Measurements from ENCODE around the gene KAT7. TPM values are rescaled to one million over a fixed set of nuclear protein-coding genes. Genes with fewer than 3 reads are reported as not detected.

Gene KAT7
- total RNA-seq, 1 experiment from 2014 or later = 79.5 TPM

GRCh38 chr17:49820773-49821172 lies 32.3 kb downstream of the KAT7 start:
- Histone ChIP-seq H3K4me2 (ENCODE audit: low read length) (no peak overlapping the region), H3K9ac (ENCODE audit: low read length) (no peak overlapping the region), H4K20me1 (ENCODE audit: insufficient read depth) (no peaks in the 10 kb centered on the region; the same call in 1 of the 2 replicates), H3K4me1 (ENCODE audit: control insufficient read depth in 1 of 2, insufficient read depth in 2 of 2, low read length in 2 of 2) (no peaks in the 10 kb centered on the region), H3K27ac (ENCODE audit: low read depth, low read length) (no peak overlapping the region), H3K9me2 (ENCODE audit: insufficient read depth) (no peaks in the 10 kb centered on the region), H3K9me3 (ENCODE audit: control insufficient read depth in 1 of 2, insufficient read depth in 1 of 2, low read depth in 1 of 2, low read length in 2 of 2) (no peaks in the 10 kb centered on the region), H3K27me3 (ENCODE audit: insufficient read depth, low read length) (no peaks in the 10 kb centered on the region), H3K79me2 (ENCODE audit: insufficient read depth, low read length) (peaks cover 6% of the 10 kb centered on the region), H2AFZ (ENCODE audit: low read depth, low read length, poor library complexity, severe bottlenecking) (no peak overlapping the region), H3K36me3 (ENCODE audit: control insufficient read depth in 1 of 2, insufficient read depth in 2 of 2, low read length in 2 of 2) (peaks cover 56 to 64% of the 10 kb centered on the region in 2 experiments), H3K4me3 (replicated peaks in 1 of 2; ENCODE audit: low read depth in 1 of 2, low read length in 2 of 2) (no peak overlapping the region)
- BruUV-seq (replicated peaks) = no TSS peak
- intact Hi-C loops (cut with micrococcal nuclease) = no loop called here
- CTCF ChIA-PET = no interaction called here
- RAD21 ChIA-PET (ENCODE audit: low non-redundant PET in 1 of 2, low total read pairs in 2 of 2, uncharacterized antibody in 2 of 2, unreplicated experiment in 2 of 2) = no interaction called here
- POLR2A ChIA-PET = no interaction called here
- ATAC-seq (no peak), DNase-seq (ENCODE audit: low read depth, low spot score) (no peak)
- no peak for TF ChIP-seq CEBPB (IDR thresholded peaks at IDR 0.05; ENCODE audit: low read depth)
- no peak for TF ChIP-seq CBX3 (IDR thresholded peaks at IDR 0.05; ENCODE audit: low read depth)
- TF ChIP-seq SRF (IDR thresholded peaks at IDR 0.05; ENCODE audit: low read depth) = no peak
- TF ChIP-seq POLR2AphosphoS5 (IDR thresholded peaks at IDR 0.05; ENCODE audit: low read depth, low read length) = no peak
- no peak for TF ChIP-seq JUND (IDR thresholded peaks at IDR 0.05)
- TF ChIP-seq CTCF (IDR thresholded peaks at IDR 0.05 in 2 of 3, conservative IDR thresholded peaks at IDR 0.05 in 1 of 3; ENCODE audit: borderline replicate concordance in 1 of 3, insufficient read depth in 1 of 3, low read depth in 2 of 3, low read length in 2 of 3) = no peak
- no peak for TF ChIP-seq RAD21 (IDR thresholded peaks at IDR 0.05; ENCODE audit: low read depth)
- no peak for TF ChIP-seq MAX (IDR thresholded peaks at IDR 0.05)

GRCh38 chr17:49821466-49821865 lies 33.0 kb downstream of the KAT7 start:
- no peaks in the 10 kb centered on the region for H3K9me2 ChIP-seq (ENCODE audit: insufficient read depth)
- intact Hi-C loops (cut with micrococcal nuclease) = no loop called here
- ChIA-PET CTCF (no interaction called here), POLR2A (no interaction called here), RAD21 (ENCODE audit: low non-redundant PET in 1 of 2, low total read pairs in 2 of 2, uncharacterized antibody in 2 of 2, unreplicated experiment in 2 of 2) (interaction anchor here in 1 of 2 experiments (0.6 kb wide), 1 partner anchor 53 kb away, joined by 3 read pairs; no protein-coding TSS in a partner anchor)
- H3K36me3 ChIP-seq (ENCODE audit: control insufficient read depth in 1 of 2, insufficient read depth in 2 of 2, low read length in 2 of 2) = peaks cover 58 to 64% of the 10 kb centered on the region in 2 experiments
- no peak overlapping the region for H2AFZ ChIP-seq (ENCODE audit: low read depth, low read length, poor library complexity, severe bottlenecking)
- H3K79me2 ChIP-seq (ENCODE audit: insufficient read depth, low read length) = peaks cover 3% of the 10 kb centered on the region; the same call in 1 of the 2 replicates
- H4K20me1 ChIP-seq (ENCODE audit: insufficient read depth) = no peaks in the 10 kb centered on the region; the same call in 1 of the 2 replicates
- no peak overlapping the region for H3K9ac ChIP-seq (ENCODE audit: low read length)
- H3K4me1 ChIP-seq (ENCODE audit: control insufficient read depth in 1 of 2, insufficient read depth in 2 of 2, low read length in 2 of 2) = no peaks in the 10 kb centered on the region
- BruUV-seq (replicated peaks) = no TSS peak
- no peaks in the 10 kb centered on the region for H3K27me3 ChIP-seq (ENCODE audit: insufficient read depth, low read length)
- H3K27ac ChIP-seq (ENCODE audit: low read depth, low read length) = no peak overlapping the region
- ATAC-seq = no peak
- no peaks in the 10 kb centered on the region for H3K9me3 ChIP-seq (ENCODE audit: control insufficient read depth in 1 of 2, insufficient read depth in 1 of 2, low read depth in 1 of 2, low read length in 2 of 2)
- no peak overlapping the region for H3K4me3 ChIP-seq (replicated peaks in 1 of 2; ENCODE audit: low read depth in 1 of 2, low read length in 2 of 2)
- no peak for DNase-seq (ENCODE audit: low read depth, low spot score)
- H3K4me2 ChIP-seq (ENCODE audit: low read length) = no peak overlapping the region
- TF ChIP-seq POLR2A (IDR thresholded peaks at IDR 0.05; ENCODE audit: borderline replicate concordance, extremely low read depth, insufficient read depth, insufficient read length) = no peak
- no peak for TF ChIP-seq ZFX (IDR thresholded peaks at IDR 0.05)
- no peak for TF ChIP-seq EZH2 (IDR thresholded peaks at IDR 0.05)
- TF ChIP-seq SIN3A (IDR thresholded peaks at IDR 0.05; ENCODE audit: low read depth) = no peak
- TF ChIP-seq REST (IDR thresholded peaks at IDR 0.05; ENCODE audit: low read depth) = no peak
- TF ChIP-seq RAD21 (IDR thresholded peaks at IDR 0.05; ENCODE audit: low read depth) = no peak
- no peak for TF ChIP-seq CTCF (IDR thresholded peaks at IDR 0.05 in 2 of 3, conservative IDR thresholded peaks at IDR 0.05 in 1 of 3; ENCODE audit: borderline replicate concordance in 1 of 3, insufficient read depth in 1 of 3, low read depth in 2 of 3, low read length in 2 of 3)

All from HCT116 (cell line).